K562 (cell line): ENCODE data around the gene CCNL2. TPM values are rescaled to one million over a fixed set of nuclear protein-coding genes. Genes with fewer than 3 reads are reported as not detected.

Source experiments
- ATAC-seq: fragments of 200-7000 bp; cut with Tn5 transposase; 3 replicates; pipeline ENCODE4 v1.9.1; 2020; ENCODE audit warnings: moderate library complexity
- BruUV-seq: library from RNA; stranded (reverse); fragments of 400-500 nt; replicated peaks from 2 replicates; lab custom pipeline; 2021; lab: Mats Ljungman, UMichigan
- CTCF ChIA-PET: fragments of 300-600 bp; formaldehyde crosslinking; extraction: SDS; loops from one replicate; lab custom pipeline; 2021; ENCODE audit warnings: low intra/inter-chr PET ratio; lab: Yijun Ruan, JAX
- POLR2A ChIA-PET: fragments of 300-600, 350-650 bp; sonication (Branson Sonifier 250); formaldehyde crosslinking; extraction: SDS; loops from one replicate; lab custom pipeline; 2021; ENCODE audit warnings: antibody characterized with exemption, inconsistent platforms; lab: Yijun Ruan, JAX
- DNase-seq, 4 experiments: peaks; one replicate each; pipeline versions ENCODE4 v3.0.0 to v3.0.0-alpha.2; 2011 to 2018; ENCODE audit warnings: low spot score in 3 of 4, mixed read lengths in 3 of 4; ENCODE audit errors: extremely low read depth in 1 of 4
- FAIRE-seq: peaks from 2 replicates; lab custom pipeline; 2011; peaks lifted over from hg19 to GRCh38; lab: Jason Lieb, UNC
- H2AFZ ChIP-seq: 2 replicates; pipeline ENCODE4 v1.6.0; 2011; ENCODE audit warnings: low read depth, low read length, control low read depth, inconsistent platforms
- H3K27ac ChIP-seq: fragments of 200-600 bp; 3 replicates; pipeline ENCODE4 v1.8.0; 2011; ENCODE audit warnings: low read depth, mild to moderate bottlenecking, control low read depth, inconsistent platforms, low read length, moderate library complexity, mixed read lengths; ENCODE audit errors: extremely low read depth
- H3K27me3 ChIP-seq, 2 experiments: fragments of 300-600 bp in 1 of 2; 2 replicates in 1 of 2; 3 replicates in 1 of 2; pipeline versions ENCODE4 v1.6.0 to v1.8.0; 2011; ENCODE audit warnings: inconsistent platforms in 2 of 2, low read length in 2 of 2, mild to moderate bottlenecking in 1 of 2, mixed read lengths in 1 of 2, moderate library complexity in 1 of 2; ENCODE audit not compliant: control insufficient read depth in 2 of 2, insufficient read depth in 2 of 2
- H3K36me3 ChIP-seq: fragments of 300-600 bp; 3 replicates; pipeline ENCODE4 v1.8.0; 2011; ENCODE audit warnings: mild to moderate bottlenecking, low read length, inconsistent platforms; ENCODE audit not compliant: control insufficient read depth, insufficient read depth
- H3K4me1 ChIP-seq, 2 experiments: fragments of 200-600 bp in 1 of 2; replicated peaks in 1 of 2; 2 replicates in 1 of 2; 3 replicates in 1 of 2; pipeline versions ENCODE4 v1.5.1 to v1.8.0; 2011; ENCODE audit warnings: inconsistent platforms in 2 of 2, low read length in 2 of 2, mild to moderate bottlenecking in 1 of 2, mixed read lengths in 1 of 2, moderate library complexity in 1 of 2; ENCODE audit not compliant: control insufficient read depth in 2 of 2, insufficient read depth in 2 of 2
- H3K4me2 ChIP-seq: 2 replicates; pipeline ENCODE4 v1.6.1; 2011; ENCODE audit warnings: low read length, control low read depth, inconsistent platforms, mixed read lengths; ENCODE audit not compliant: insufficient read depth
- H3K4me3 ChIP-seq: fragments of 200-600 bp; sonication (generic), shearing (Covaris generic); 2 replicates; pipeline ENCODE4 v1.5.1; 2016; ENCODE audit warnings: control low read depth, inconsistent platforms
- H3K79me2 ChIP-seq: fragments of 200-600 bp; 3 replicates; pipeline ENCODE4 v1.8.0; 2011; ENCODE audit warnings: low read length, inconsistent platforms; ENCODE audit not compliant: control insufficient read depth, insufficient read depth
- H3K9ac ChIP-seq, 2 experiments: 2 replicates each; pipeline versions ENCODE4 v1.6.0 to v1.6.1; 2011; ENCODE audit warnings: low read depth in 2 of 2, low read length in 2 of 2, control low read depth in 1 of 2, inconsistent platforms in 1 of 2, mild to moderate bottlenecking in 1 of 2, mixed read lengths in 1 of 2; ENCODE audit not compliant: insufficient read depth in 1 of 2
- H3K9me1 ChIP-seq: one replicate; pipeline ENCODE4 v1.6.0; 2011; ENCODE audit warnings: inconsistent platforms, mild to moderate bottlenecking, low read length, moderate library complexity; ENCODE audit not compliant: control insufficient read depth, insufficient read depth
- H3K9me3 ChIP-seq: replicated peaks from 2 replicates; pipeline ENCODE4 v1.5.1; 2011; ENCODE audit warnings: low read depth, low read length, inconsistent platforms; ENCODE audit not compliant: control insufficient read depth, insufficient read depth
- H4K20me1 ChIP-seq: replicated peaks from 2 replicates; pipeline ENCODE4 v1.6.1; 2011; ENCODE audit warnings: low read length, inconsistent platforms, mixed read lengths; ENCODE audit not compliant: control insufficient read depth, insufficient read depth
- CEBPB ChIP-seq: fragments of 450-650 bp; IDR thresholded peaks from 2 replicates; pipeline ENCODE4 v1.6.1; 2016; ENCODE audit warnings: missing genetic modification characterization, missing compliant biosample characterization
- MYBL2 ChIP-seq, 2 experiments: fragments of 450-650 bp in 1 of 2; sonication (generic) in 1 of 2; formaldehyde crosslinking in 1 of 2; IDR thresholded peaks; 2 replicates each; pipeline versions ENCODE4 v1.6.1 to v1.8.1; 2017 to 2022; ENCODE audit warnings: borderline replicate concordance in 1 of 2, inconsistent platforms in 1 of 2, low read depth in 1 of 2, mild to moderate bottlenecking in 1 of 2, missing genetic modification reagents in 1 of 2, moderate library complexity in 1 of 2
- PML ChIP-seq: IDR thresholded peaks from 2 replicates; pipeline ENCODE4 v1.6.1; 2012; ENCODE audit warnings: low read length, inconsistent platforms
- POLR2AphosphoS5 ChIP-seq: IDR thresholded peaks from 2 replicates; pipeline ENCODE4 v1.6.1; 2011; ENCODE audit warnings: mild to moderate bottlenecking, low read depth, low read length, moderate library complexity; ENCODE audit not compliant: control insufficient read depth, insufficient read depth
- POLR2G ChIP-seq: fragments of 200-400 bp; formaldehyde crosslinking; IDR thresholded peaks from 2 replicates; pipeline ENCODE4 v1.6.1; 2017; ENCODE audit warnings: low read depth, mild to moderate bottlenecking, antibody characterized with exemption, low read length, moderate library complexity
- RBFOX2 ChIP-seq: fragments of 200-400 bp; formaldehyde crosslinking; IDR thresholded peaks from 2 replicates; pipeline ENCODE4 v1.6.1; 2017; ENCODE audit warnings: low read depth, mild to moderate bottlenecking, low read length, moderate library complexity
- WGBS: fragments of 100-300 bp; shearing (Covaris generic); methylation state at CpG from one replicate; pipeline ENCODE4 v1.1.6; 2016; ENCODE audit warnings: low coverage, mixed read lengths; ENCODE audit not compliant: insufficient coverage; ENCODE audit errors: missing lambda C conversion rate; 5-methylcytosine and 5-hydroxymethylcytosine counted together
- in situ Hi-C: fragments of 300-500 bp; cut with MboI; formaldehyde crosslinking; loops from 4 replicates; pipeline ENCODE4 v1.15.0; 2018; ENCODE audit warnings: inconsistent platforms, mixed read lengths
- intact Hi-C: fragments of 100-400 bp; cut with micrococcal nuclease; formaldehyde crosslinking; loops from 2 replicates; pipeline ENCODE4 v1.14.2; 2022
- polyA plus RNA-seq, 8 experiments: library from polyadenylated mRNA; depleted of rRNA in 4 of 8; stranded (reverse) in 5 of 8; unstranded in 3 of 8; fragments of >200 nt; fragmentation: Nextera tagmentation in 2 of 8; fragmentation: Illumina TruSeq in 1 of 8; extraction: Ambion mirVana in 2 of 8; extraction: Trizol in 1 of 8; gene quantifications; 2 replicates each; pipeline versions ENCODE4 v1.2.1 to v1.2.3, GENCODE V29; 2011 to 2014; ENCODE audit warnings: inconsistent platforms in 1 of 8, missing spikeins in 1 of 8
- total RNA-seq, 7 experiments: library from RNA; depleted of rRNA in 6 of 7; stranded (reverse); fragments of >200 nt in 6 of 7; fragmentation: Illumina TruSeq in 2 of 7; extraction: Trizol in 2 of 7; gene quantifications; 2 replicates each; pipeline versions ENCODE4 v1.2.1 to v1.2.3, GENCODE V29; 2011 to 2021; ENCODE audit warnings: low replicate concordance in 1 of 7

Gene CCNL2
- total and polyA plus RNA-seq, 9 of the 15 experiments (the other 6 are each of a cell fraction or from before 2014, with no cell fraction given), result 2.8 to 287 (median 94.5) TPM

GRCh38 chr1:1393428-1393827 lies 5.7 kb downstream of the CCNL2 start:
- Histone ChIP-seq H3K9ac (peak overlapping the region in 1 of 2 experiments; percentile 74; a peak in 1 of 4 replicates), H3K4me1 (peaks cover 16 to 20% of the 10 kb centered on the region in 2 experiments), H3K9me1 (no peaks in the 10 kb centered on the region), H3K36me3 (peaks cover 91% of the 10 kb centered on the region), H3K79me2 (peaks cover 49% of the 10 kb centered on the region), H2AFZ (no peak overlapping the region), H3K9me3 (no peaks in the 10 kb centered on the region), H3K27me3 (no peaks in the 10 kb centered on the region), H4K20me1 (no peaks in the 10 kb centered on the region), H3K4me2 (no peak overlapping the region), H3K27ac (no peak overlapping the region), H3K4me3 (no peak overlapping the region)
- in situ Hi-C loops, result no loop called here
- ATAC-seq, result no peak
- WGBS, result 96% methylated on average over 11 of the region's 11 CpGs
- ChIA-PET POLR2A (interaction anchor here (0.5 to 1.3 kb wide), 5 partner anchors 9 to 272 kb away, joined by 3 to 8 read pairs (median 3); no protein-coding TSS in a partner anchor), CTCF (no interaction called here)
- no peak for FAIRE-seq
- TF ChIP-seq CEBPB, result no peak
- peak; percentile 60 for TF ChIP-seq RBFOX2
- TF ChIP-seq PML, result 0 out of 2 replicates have a peak, but pooled peaks have one; percentile 20
- TF ChIP-seq POLR2G, result peak; percentile 54
- BruUV-seq, result no TSS peak
- intact Hi-C loops, result loop anchor here (10.0 kb wide), 1 partner anchor 121 kb away; the partner anchor contains the start of gene ATAD3A
- peak in 1 of 4 experiments; percentile 9 for DNase-seq

GRCh38 chr1:1393014-1393413 lies 6.1 kb downstream of the CCNL2 start:
- H3K4me1 ChIP-seq, result peaks cover 13 to 17% of the 10 kb centered on the region in 2 experiments
- 97% methylated on average over 4 of the region's 4 CpGs for WGBS
- ChIA-PET POLR2A (interaction anchor here (0.5 to 1.3 kb wide), 6 partner anchors 8 to 273 kb away, joined by 3 to 8 read pairs (median 3); no protein-coding TSS in a partner anchor), CTCF (no interaction called here)
- peak in 1 of 4 experiments; percentile 11 for DNase-seq
- no peaks in the 10 kb centered on the region for H3K27me3 ChIP-seq
- no peak overlapping the region for H2AFZ ChIP-seq
- H3K9ac ChIP-seq, result no peak overlapping the region
- H3K79me2 ChIP-seq, result peaks cover 45% of the 10 kb centered on the region
- TF ChIP-seq RBFOX2 (peak; percentile 53), MYBL2 (IDR thresholded peaks at IDR 0.05; ENCODE audit: low read depth) (no peak), MYBL2 (CRISPR knock-in tag; IDR thresholded peaks at IDR 0.05; ENCODE audit: borderline replicate concordance) (no peak), POLR2AphosphoS5 (0 out of 2 replicates have a peak, but pooled peaks have one; percentile 39)
- H3K4me3 ChIP-seq, result no peak overlapping the region
- H3K9me3 ChIP-seq, result no peaks in the 10 kb centered on the region
- no peak for FAIRE-seq
- H3K9me1 ChIP-seq, result no peaks in the 10 kb centered on the region
- no peak overlapping the region for H3K4me2 ChIP-seq
- no TSS peak for BruUV-seq
- ATAC-seq, result no peak
- H4K20me1 ChIP-seq, result no peaks in the 10 kb centered on the region
- in situ Hi-C loops (no loop called here), intact Hi-C loops (loop anchor here (10.0 kb wide), 1 partner anchor 122 kb away; the partner anchor contains the start of gene ATAD3A)
- peaks cover 91% of the 10 kb centered on the region for H3K36me3 ChIP-seq
- no peak overlapping the region for H3K27ac ChIP-seq
